Aorta (tissue), 5 donors: ENCODE data around the gene FAM124A. TPM values are rescaled to one million over a fixed set of nuclear protein-coding genes. Genes with fewer than 3 reads are reported as not detected.

Experiments
- ATAC-seq: fragments of 200-7000 bp; cut with Tn5 transposase; one replicate; pipeline ENCODE4 v1.9.1; 2022; ENCODE audit warnings: moderate library complexity; ENCODE audit not compliant: low FRiP score
- DNase-seq, 2 donors: peaks; one replicate each; pipeline ENCODE4 v3.0.0-alpha.2; 2020
- H3K27ac ChIP-seq, 2 donors: one replicate each; pipeline ENCODE4 v1.5.1; 2013; ENCODE audit warnings: low read length in 2 of 2, mild to moderate bottlenecking in 2 of 2, moderate library complexity in 2 of 2, control low read depth in 1 of 2, inconsistent platforms in 1 of 2, low read depth in 1 of 2
- H3K27me3 ChIP-seq, 2 donors: one replicate each; pipeline ENCODE4 v1.6.1; 2013; ENCODE audit warnings: control low read depth in 1 of 2, low read length in 1 of 2, mild to moderate bottlenecking in 1 of 2, moderate library complexity in 1 of 2; ENCODE audit not compliant: insufficient read depth in 2 of 2, control insufficient read depth in 1 of 2
- H3K36me3 ChIP-seq, 2 donors: one replicate each; pipeline ENCODE4 v1.6.1; 2013; ENCODE audit warnings: control low read depth in 1 of 2, low read length in 1 of 2, mild to moderate bottlenecking in 1 of 2; ENCODE audit not compliant: insufficient read depth in 2 of 2, control insufficient read depth in 1 of 2
- H3K4me1 ChIP-seq, 2 donors: one replicate each; pipeline ENCODE4 v1.6.1; 2013; ENCODE audit warnings: low read length in 2 of 2, control low read depth in 1 of 2, mild to moderate bottlenecking in 1 of 2, moderate library complexity in 1 of 2; ENCODE audit not compliant: insufficient read depth in 2 of 2, control insufficient read depth in 1 of 2
- H3K4me3 ChIP-seq, 2 donors: one replicate each; pipeline ENCODE4 v1.5.1; 2013; ENCODE audit warnings: low read length in 2 of 2, control low read depth in 1 of 2, mild to moderate bottlenecking in 1 of 2
- H3K9me3 ChIP-seq: one replicate; pipeline ENCODE4 v1.6.1; 2013; ENCODE audit warnings: mild to moderate bottlenecking, low read length; ENCODE audit not compliant: control insufficient read depth
- WGBS, 2 donors: extraction: QIAGEN DNeasy Blood & Tissue Kit; methylation state at CpG; one replicate each; pipeline ENCODE4 v1.1.7; 2013; 5-methylcytosine and 5-hydroxymethylcytosine counted together
- intact Hi-C, 2 donors: fragments of 100-400 bp; cut with DNase I; formaldehyde crosslinking; loops; one replicate each; pipeline versions ENCODE4 v1.14.2 to v1.15.0; 2022
- polyA plus RNA-seq, 2 donors: library from polyadenylated mRNA; stranded (reverse); fragments of 200-250 nt; gene quantifications; one replicate each; pipeline ENCODE4 v1.2.3, GENCODE V29; 2013
- total RNA-seq, 2 donors: library from RNA; stranded (reverse); fragmentation: NEBNext Ultra II Directional; extraction: Animal tissue kit (Norgen Biotek cat#: 25700); gene quantifications; one replicate each; pipeline ENCODE4 v1.2.1, GENCODE V29; 2021
- donor health status: healthy with polysubstance abuse.
- donor health status: Bipolar disorder and iron deficiency.
- donor health status: DM: no; HTN: no; CAD: no.
- donor health status: DM: no; HTN: no; CAD: no.
- donor health status: DM: yes; HTN: yes; CAD: no.

FAM124A gene
- total and polyA plus RNA-seq, 4 donors: 1.6 to 9.2 (median 4.4) TPM

DNA sequence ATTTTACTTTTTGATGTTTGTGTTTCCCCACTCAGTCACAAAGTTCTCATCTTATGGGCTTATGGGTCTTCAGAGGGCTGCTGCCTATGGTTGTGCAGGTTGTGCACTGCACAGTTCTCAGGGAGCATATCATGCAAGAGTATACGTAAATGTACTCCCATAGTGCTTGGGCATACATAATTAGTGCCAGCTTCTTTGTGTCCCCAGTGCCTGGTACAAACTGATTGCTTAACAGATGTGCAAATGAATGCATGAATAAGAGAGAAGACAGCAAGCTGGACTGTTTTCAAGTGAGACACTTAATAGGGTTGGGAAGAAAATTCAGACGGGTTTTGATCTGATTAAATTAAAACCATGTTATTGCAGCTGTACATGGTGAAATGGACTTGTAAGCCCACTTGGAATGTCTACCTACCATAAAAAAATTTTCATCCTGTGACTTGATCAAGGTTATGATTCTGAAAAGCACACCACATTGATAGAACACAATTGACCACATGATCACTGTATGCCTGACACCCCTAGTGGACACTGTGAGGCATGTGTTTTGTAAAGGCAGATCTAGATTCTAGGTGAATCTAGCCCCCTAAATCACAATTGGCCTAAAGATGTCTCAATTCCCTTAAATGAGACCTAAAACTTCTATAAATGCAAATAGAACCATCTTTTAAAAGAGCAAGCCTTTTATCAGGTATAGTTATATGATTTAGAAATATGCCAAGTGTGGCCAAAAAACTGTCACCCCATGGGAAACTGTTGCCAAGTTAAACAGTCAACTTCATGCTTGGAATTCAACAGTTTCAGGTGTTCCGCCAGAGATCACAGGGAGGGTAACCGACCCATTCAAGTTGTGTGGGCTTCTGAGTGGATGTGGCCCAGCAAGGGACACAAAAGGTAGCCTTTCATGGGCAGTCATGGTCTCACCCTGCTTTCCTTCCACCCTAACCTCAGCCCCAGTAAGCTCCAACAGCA, 27.9 kb downstream of the FAM124A start:
- H3K4me1 ChIP-seq: no peaks in the 10 kb centered on the region
- peaks cover 0 to 2% of the 10 kb centered on the region in 2 donors for H3K36me3 ChIP-seq
- WGBS, 2 donors: 80 to 85% methylated on average over 4 of the region's 4 CpGs
- H3K27me3 ChIP-seq: no peaks in the 10 kb centered on the region
- no peak overlapping the region for H3K27ac ChIP-seq
- no peak overlapping the region for H3K4me3 ChIP-seq
- ATAC-seq (no peak), DNase-seq (no peak)
- intact Hi-C loops: no loop called here
- no peaks in the 10 kb centered on the region for H3K9me3 ChIP-seq

DNA sequence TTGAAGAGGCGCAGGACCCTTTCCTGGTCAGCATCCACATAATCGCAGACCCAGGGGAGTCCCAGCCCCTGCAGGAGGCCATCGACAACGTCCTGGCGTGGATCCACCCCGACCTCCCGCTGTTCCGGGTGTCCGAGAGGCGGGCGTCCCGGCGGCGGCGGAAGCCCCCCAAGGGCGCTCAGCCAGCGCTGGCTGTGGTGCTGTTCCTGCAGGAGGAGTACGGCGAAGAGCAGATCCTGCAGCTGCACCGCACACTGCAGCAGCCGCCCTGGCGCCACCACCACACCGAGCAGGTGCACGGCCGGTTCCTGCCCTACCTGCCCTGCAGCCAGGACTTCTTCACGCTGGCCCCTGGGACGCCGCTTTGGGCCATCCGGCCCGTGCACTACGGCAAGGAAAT, 29.3 kb downstream of the FAM124A start:
- Histone ChIP-seq H3K4me3 (no peak overlapping the region), H3K36me3 (peaks cover 0 to 2% of the 10 kb centered on the region in 2 donors), H3K27ac (no peak overlapping the region), H3K27me3 (no peaks in the 10 kb centered on the region), H3K9me3 (no peaks in the 10 kb centered on the region), H3K4me1 (no peaks in the 10 kb centered on the region)
- no peak for DNase-seq
- ATAC-seq: no peak
- intact Hi-C loops: no loop called here
- WGBS, 2 donors: 97% methylated on average over 31 of the region's 31 CpGs

DNA sequence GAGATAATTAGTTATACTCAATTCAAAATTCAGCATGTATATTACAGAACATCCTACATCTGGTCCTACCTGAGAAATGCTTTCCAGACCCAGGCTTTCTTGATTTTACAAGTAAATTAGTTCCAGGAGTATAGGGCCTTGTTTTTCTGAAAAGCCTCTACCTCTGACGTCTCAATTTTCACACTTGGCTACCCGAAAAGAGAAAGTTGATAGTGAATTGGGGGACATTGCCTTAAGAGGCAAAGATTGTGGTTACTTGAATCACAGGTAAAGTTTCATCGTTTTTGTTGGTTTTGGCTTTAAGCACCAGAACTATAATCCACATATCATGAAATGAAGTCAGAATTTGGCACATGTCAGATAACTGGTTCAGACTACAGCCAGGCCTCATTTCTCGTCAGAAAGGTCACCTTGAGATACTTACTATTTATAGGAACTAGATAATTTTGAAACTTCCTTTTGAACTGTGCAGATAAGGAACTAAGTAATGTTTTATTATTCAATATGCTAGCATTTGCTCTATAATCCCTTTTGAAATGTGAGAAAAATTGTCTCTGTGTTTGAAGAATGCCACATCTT, 30.8 kb downstream of the FAM124A start:
- no peak for DNase-seq
- WGBS, 2 donors: 44 to 47% methylated on average over 4 of the region's 4 CpGs
- no peak for ATAC-seq
- intact Hi-C loops: no loop called here
- no peaks in the 10 kb centered on the region for H3K9me3 ChIP-seq
- no peaks in the 10 kb centered on the region for H3K4me1 ChIP-seq
- H3K27me3 ChIP-seq: no peaks in the 10 kb centered on the region
- no peak overlapping the region for H3K4me3 ChIP-seq
- no peak overlapping the region for H3K27ac ChIP-seq
- peaks cover 0 to 2% of the 10 kb centered on the region in 2 donors for H3K36me3 ChIP-seq

DNA sequence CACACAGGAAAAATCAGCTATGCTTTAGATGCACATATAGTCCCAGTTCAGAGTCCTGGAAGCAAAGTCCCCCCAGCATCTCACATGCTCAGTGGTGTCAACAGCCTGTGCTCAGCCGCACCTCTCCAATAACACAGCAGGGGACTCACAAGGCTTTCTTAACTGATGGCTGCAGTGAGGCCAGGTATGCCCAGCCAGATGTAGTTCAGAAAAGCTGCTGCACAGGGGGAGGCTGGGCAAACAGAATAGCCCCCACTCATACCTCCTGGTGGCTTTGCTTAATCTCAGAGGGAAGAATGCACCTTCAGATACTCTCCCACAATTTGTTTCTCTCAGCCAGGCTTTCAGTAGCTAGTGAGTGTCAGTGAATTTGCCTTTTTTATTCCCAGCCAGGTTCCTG, 33.4 kb downstream of the FAM124A start:
- H3K27ac ChIP-seq: no peak overlapping the region
- no peaks in the 10 kb centered on the region for H3K27me3 ChIP-seq
- H3K36me3 ChIP-seq: peaks cover 0 to 2% of the 10 kb centered on the region in 2 donors
- intact Hi-C loops: no loop called here
- no peak overlapping the region for H3K4me3 ChIP-seq
- no peak for DNase-seq
- no peak for ATAC-seq
- H3K9me3 ChIP-seq: no peaks in the 10 kb centered on the region
- no peaks in the 10 kb centered on the region for H3K4me1 ChIP-seq
- WGBS, 2 donors: 98 to 100% methylated on average over 1 of the region's 1 CpG

DNA sequence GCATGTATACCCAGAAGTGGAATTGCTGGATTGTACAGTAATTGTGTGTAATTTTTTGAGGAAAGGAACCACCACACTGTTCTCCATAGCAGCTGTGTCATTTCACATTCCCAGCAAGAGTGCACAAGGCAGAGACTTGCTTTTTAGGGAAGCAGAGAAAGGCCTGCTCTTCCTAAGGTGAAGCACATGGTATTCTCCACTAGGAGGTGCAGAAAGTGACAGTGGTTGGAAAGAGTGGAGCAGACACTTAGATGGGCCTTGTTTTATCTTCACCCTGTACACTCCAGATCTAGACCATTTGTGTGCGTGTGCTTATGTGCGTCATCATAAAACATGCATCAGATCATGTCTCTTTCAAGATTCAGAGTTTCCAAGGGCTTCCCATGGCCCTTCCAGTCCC, 35.0 kb downstream of the FAM124A start:
- Histone ChIP-seq H3K27me3 (no peaks in the 10 kb centered on the region), H3K9me3 (no peaks in the 10 kb centered on the region), H3K36me3 (no peaks in the 10 kb centered on the region), H3K27ac (no peak overlapping the region), H3K4me1 (no peaks in the 10 kb centered on the region), H3K4me3 (no peak overlapping the region)
- no peak for ATAC-seq
- 98% methylated on average over 2 of the region's 2 CpGs for WGBS, 2 donors
- no peak for DNase-seq
- intact Hi-C loops: no loop called here

DNA sequence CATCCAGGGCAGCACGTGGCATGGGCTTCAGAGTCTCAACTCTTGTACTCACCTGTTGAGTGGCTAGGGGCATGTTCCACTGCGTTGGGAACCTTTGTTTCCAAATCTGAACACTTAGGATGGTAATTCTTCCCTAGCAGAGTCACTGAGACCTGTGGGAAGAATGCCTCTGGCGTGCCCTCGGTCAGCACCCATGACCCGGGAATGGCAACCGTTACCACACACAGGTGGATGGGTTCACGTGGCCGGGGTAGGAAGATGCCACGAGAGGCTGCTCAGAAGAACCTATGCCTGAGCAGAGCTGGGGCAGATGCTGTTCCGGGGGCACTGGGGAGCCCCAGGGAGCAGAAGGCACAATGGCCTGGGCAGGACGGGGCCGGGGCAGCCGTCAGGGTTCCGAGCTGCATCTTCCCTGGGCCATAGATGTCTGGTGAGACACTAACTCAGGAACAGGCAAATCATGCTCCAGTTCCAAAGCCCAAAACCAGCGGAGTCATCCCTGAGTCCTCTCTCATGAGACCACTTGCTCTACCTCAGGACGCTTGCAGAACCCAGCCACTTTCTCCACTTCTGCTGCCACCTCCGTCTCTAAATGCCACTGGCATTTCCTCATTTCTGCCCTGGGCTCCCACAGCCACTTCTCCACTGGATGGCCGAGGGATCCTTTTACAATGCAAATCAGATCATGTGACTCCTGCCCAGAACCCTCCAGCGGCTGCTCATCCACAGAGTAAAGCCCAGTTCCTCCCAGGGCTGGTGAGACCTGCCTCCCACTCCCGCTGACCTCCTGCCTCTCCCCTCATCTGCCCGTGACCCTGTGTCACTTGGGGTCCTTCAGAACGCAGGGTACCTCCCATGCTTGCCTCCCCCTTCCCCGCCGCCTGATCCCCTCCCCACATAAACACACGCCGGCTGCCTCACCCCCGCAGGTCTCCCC, 36.7 kb downstream of the FAM124A start:
- Histone ChIP-seq H3K27me3 (no peaks in the 10 kb centered on the region), H3K27ac (no peak overlapping the region), H3K4me1 (no peaks in the 10 kb centered on the region), H3K9me3 (no peaks in the 10 kb centered on the region), H3K4me3 (no peak overlapping the region), H3K36me3 (no peaks in the 10 kb centered on the region)
- WGBS, 2 donors: 87 to 92% methylated on average over 27 of the region's 27 CpGs
- peak; percentile 12 for ATAC-seq
- intact Hi-C loops: no loop called here
- DNase-seq: peak in 1 of 2 donors; percentile 52

DNA sequence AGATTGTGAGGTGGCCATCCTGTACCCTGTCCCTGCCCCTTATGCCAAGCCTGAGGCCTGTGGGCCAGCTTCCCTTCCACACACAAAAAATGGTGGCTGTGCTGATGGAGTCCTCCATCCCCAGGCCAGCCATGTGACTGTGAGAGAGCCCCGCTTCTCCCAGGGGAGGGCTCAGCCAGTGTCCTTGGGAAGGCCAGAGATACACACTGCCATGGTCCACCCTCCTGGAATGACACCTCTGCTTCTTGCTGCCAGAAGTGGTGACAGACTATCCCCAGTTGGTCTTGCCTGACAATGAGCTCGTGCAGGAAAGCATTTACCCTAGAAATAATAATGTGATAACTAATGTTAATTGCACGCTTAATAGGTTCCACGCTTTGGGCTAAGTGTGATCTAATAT, 38.0 kb downstream of the FAM124A start:
- WGBS, 2 donors: 97 to 98% methylated on average over 4 of the region's 4 CpGs
- intact Hi-C loops: no loop called here

DNA sequence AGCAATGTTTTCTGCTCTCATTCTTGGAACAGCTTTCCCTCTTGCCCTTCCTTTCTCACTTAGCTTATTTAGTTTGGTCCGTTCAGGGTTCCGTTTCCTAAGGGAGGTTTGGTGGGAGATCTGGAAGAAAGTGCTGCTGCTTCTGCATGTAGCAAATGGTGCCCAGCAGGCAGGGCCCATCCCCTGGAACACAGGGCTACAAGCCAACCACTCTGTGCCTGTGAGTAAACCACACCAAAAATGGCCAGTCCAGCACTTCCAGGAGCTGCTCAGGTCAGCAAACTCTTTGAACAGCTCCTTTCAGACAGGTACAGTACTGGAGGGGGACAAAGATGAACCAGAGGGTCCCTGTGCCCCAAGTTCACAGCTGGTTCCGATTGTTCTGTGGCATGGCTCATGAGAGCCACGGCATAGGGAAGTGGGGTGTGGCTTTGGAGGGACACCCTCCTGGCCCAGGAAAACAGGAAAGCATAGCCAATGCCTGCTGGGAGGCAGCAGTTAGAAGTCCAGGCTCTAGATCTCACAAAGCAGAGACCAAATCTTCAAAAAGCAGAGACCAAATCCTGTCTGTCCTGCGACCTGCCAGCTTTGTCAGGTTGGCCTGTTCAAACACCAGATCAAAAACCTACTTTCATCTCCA, 39.5 kb downstream of the FAM124A start:
- ATAC-seq: no peak
- Histone ChIP-seq H3K4me3 (no peak overlapping the region), H3K9me3 (no peaks in the 10 kb centered on the region), H3K36me3 (no peaks in the 10 kb centered on the region), H3K27ac (no peak overlapping the region), H3K27me3 (no peaks in the 10 kb centered on the region), H3K4me1 (no peaks in the 10 kb centered on the region)
- intact Hi-C loops: no loop called here
- DNase-seq: no peak
- 49 to 59% methylated on average over 5 of the region's 5 CpGs for WGBS, 2 donors

More for the DNA sequence above, 38.0 kb downstream of the FAM124A start:
- ATAC-seq (no peak), DNase-seq (no peak)
- Histone ChIP-seq H3K4me3 (no peak overlapping the region), H3K36me3 (no peaks in the 10 kb centered on the region), H3K4me1 (no peaks in the 10 kb centered on the region), H3K27me3 (no peaks in the 10 kb centered on the region), H3K9me3 (no peaks in the 10 kb centered on the region), H3K27ac (no peak overlapping the region)
